ENCODE data around the gene EAF2. TPM values are rescaled to one million over a fixed set of nuclear protein-coding genes. Genes with fewer than 3 reads are reported as not detected.

The EAF2 gene
- total RNA-seq, 1 experiment from 2014 or later: 4.5 TPM

DNA sequence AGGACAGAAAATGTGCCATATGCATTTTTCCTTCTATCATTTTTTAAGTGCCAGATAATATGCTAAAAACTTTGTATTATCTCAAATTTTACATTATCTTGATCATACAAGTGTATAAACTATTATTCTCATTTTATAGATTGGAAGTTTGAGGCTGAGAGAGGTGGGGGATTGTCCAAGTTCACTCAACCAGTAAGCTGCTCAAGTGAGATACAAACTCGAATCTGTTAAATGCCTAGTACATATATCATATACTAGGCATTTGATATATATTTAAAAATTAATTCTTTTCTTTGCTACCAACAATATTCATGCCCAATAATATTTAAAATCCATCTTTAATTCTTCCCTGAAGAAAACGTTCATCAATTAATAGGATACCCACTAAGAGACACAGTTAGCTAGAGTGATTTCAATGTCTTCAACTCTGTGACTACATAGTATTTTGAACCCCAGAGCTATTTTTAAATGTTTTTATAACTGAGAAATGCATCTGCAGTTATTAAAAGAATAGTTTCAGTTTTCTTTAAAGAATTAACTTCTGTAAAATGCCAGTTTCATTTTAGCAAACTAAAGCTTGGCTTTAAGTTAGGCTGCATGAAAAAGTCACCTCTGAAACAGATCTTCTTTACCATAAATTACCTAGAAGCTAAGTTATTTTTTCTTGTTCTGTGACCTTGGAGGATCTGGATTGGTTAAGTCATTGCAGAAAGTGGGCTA lies 40.6 kb upstream of the EAF2 start:
- CTCF ChIA-PET: no interaction called here
- Mint-ChIP-seq H3K36me3 (ENCODE audit: insufficient read depth, unreplicated experiment) (peaks cover 19% of the 10 kb centered on the region), H3K4me1 (ENCODE audit: low read depth, unreplicated experiment) (no peaks in the 10 kb centered on the region), H3K27me3 (ENCODE audit: insufficient read depth, unreplicated experiment) (no peaks in the 10 kb centered on the region), H3K9me3 (ENCODE audit: unreplicated experiment) (no peaks in the 10 kb centered on the region), H3K27ac (ENCODE audit: unreplicated experiment) (no peak overlapping the region), H3K4me3 (ENCODE audit: unreplicated experiment) (no peak overlapping the region)
- TF ChIP-seq, protein P1, sequence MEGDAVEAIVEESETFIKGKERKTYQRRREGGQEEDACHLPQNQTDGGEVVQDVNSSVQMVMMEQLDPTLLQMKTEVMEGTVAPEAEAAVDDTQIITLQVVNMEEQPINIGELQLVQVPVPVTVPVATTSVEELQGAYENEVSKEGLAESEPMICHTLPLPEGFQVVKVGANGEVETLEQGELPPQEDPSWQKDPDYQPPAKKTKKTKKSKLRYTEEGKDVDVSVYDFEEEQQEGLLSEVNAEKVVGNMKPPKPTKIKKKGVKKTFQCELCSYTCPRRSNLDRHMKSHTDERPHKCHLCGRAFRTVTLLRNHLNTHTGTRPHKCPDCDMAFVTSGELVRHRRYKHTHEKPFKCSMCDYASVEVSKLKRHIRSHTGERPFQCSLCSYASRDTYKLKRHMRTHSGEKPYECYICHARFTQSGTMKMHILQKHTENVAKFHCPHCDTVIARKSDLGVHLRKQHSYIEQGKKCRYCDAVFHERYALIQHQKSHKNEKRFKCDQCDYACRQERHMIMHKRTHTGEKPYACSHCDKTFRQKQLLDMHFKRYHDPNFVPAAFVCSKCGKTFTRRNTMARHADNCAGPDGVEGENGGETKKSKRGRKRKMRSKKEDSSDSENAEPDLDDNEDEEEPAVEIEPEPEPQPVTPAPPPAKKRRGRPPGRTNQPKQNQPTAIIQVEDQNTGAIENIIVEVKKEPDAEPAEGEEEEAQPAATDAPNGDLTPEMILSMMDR (IDR thresholded peaks at IDR 0.05; ENCODE audit: insufficient read depth in 1 of 2, low read depth in 1 of 2, low read length in 1 of 2, severe bottlenecking in 1 of 2, unreplicated experiment in 1 of 2): no peak
- Histone ChIP-seq H3K9me3 (no peaks in the 10 kb centered on the region), H3K4me3 (ENCODE audit: low read depth, low read length) (no peak overlapping the region), H3K27me3 (replicated peaks; ENCODE audit: control insufficient read depth, insufficient read depth, low read length) (no peaks in the 10 kb centered on the region), H3K36me3 (ENCODE audit: control insufficient read depth, insufficient read depth, low read length) (peaks cover 1% of the 10 kb centered on the region; the same call in 1 of the 2 replicates), H3K4me1 (no peaks in the 10 kb centered on the region)
- POLR2A ChIA-PET: no interaction called here
- no peak for DNase-seq
- intact Hi-C loops (cut with micrococcal nuclease; ENCODE audit: unreplicated experiment): no loop called here
- no TSS peak for BruUV-seq (replicated peaks)

DNA sequence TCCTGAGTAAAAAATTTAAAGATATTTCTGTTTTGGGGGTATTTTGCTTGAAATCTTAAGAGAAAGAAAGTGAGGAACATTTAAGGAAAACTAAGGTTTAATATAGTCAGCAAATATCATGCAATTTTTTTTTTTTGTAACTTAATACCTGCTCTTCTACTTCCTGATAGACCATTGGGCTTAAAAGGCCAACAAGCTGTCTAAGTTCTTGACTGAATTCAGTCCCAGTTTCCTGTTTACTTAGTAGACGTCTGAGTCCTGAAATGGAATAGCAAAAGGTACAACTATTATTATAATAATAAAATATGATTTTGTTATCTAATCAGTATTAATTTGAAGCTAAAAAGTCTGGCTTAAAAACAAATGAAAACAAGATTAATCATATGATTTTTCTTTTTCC lies 38.0 kb upstream of the EAF2 start:
- Histone ChIP-seq H3K4me3 (ENCODE audit: low read depth, low read length) (no peak overlapping the region), H3K9me3 (no peaks in the 10 kb centered on the region), H3K4me1 (no peaks in the 10 kb centered on the region), H3K27me3 (replicated peaks; ENCODE audit: control insufficient read depth, insufficient read depth, low read length) (no peaks in the 10 kb centered on the region), H3K36me3 (ENCODE audit: control insufficient read depth, insufficient read depth, low read length) (peaks cover 1% of the 10 kb centered on the region; the same call in 1 of the 2 replicates)
- TF ChIP-seq, protein P1 (IDR thresholded peaks at IDR 0.05; ENCODE audit: insufficient read depth in 1 of 2, low read depth in 1 of 2, low read length in 1 of 2, severe bottlenecking in 1 of 2, unreplicated experiment in 1 of 2): no peak
- H3K4me3 Mint-ChIP-seq (ENCODE audit: unreplicated experiment): no peak overlapping the region
- no peaks in the 10 kb centered on the region for H3K4me1 Mint-ChIP-seq (ENCODE audit: low read depth, unreplicated experiment)
- no TSS peak for BruUV-seq (replicated peaks)
- peaks cover 11% of the 10 kb centered on the region for H3K36me3 Mint-ChIP-seq (ENCODE audit: insufficient read depth, unreplicated experiment)
- no peaks in the 10 kb centered on the region for H3K9me3 Mint-ChIP-seq (ENCODE audit: unreplicated experiment)
- intact Hi-C loops (cut with micrococcal nuclease; ENCODE audit: unreplicated experiment): no loop called here
- POLR2A ChIA-PET: no interaction called here
- no peaks in the 10 kb centered on the region for H3K27me3 Mint-ChIP-seq (ENCODE audit: insufficient read depth, unreplicated experiment)
- DNase-seq: no peak
- no peak overlapping the region for H3K27ac Mint-ChIP-seq (ENCODE audit: unreplicated experiment)
- CTCF ChIA-PET: no interaction called here

DNA sequence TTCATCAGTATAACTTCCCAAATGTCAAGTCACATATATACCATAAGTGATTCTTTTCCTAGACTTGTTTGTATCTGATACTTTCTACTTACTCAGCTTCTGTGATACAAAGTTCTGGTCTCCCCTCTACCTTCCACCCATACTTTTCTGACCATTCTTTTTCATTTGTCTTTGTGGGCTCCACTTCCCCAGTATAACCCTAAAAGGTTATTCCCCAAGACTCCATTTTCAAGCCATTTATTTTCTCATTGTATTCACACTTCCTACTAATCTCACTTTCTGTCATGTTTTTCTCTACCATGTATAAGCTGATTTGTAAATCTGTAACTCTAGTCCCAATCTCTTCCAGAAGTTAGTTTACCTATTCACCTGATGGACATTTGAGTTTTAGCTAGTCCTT lies 34.1 kb upstream of the EAF2 start:
- no TSS peak for BruUV-seq (replicated peaks)
- Mint-ChIP-seq H3K4me1 (ENCODE audit: low read depth, unreplicated experiment) (peaks cover 16% of the 10 kb centered on the region), H3K9me3 (ENCODE audit: unreplicated experiment) (no peaks in the 10 kb centered on the region), H3K4me3 (ENCODE audit: unreplicated experiment) (no peak overlapping the region), H3K27me3 (ENCODE audit: insufficient read depth, unreplicated experiment) (no peaks in the 10 kb centered on the region), H3K36me3 (ENCODE audit: insufficient read depth, unreplicated experiment) (peaks cover 15% of the 10 kb centered on the region), H3K27ac (ENCODE audit: unreplicated experiment) (no peak overlapping the region)
- Histone ChIP-seq H3K9me3 (no peaks in the 10 kb centered on the region), H3K4me3 (ENCODE audit: low read depth, low read length) (no peak overlapping the region), H3K36me3 (ENCODE audit: control insufficient read depth, insufficient read depth, low read length) (peaks cover 1% of the 10 kb centered on the region; the same call in 1 of the 2 replicates), H3K4me1 (peaks cover 12% of the 10 kb centered on the region), H3K27me3 (replicated peaks; ENCODE audit: control insufficient read depth, insufficient read depth, low read length) (no peaks in the 10 kb centered on the region)
- ChIA-PET POLR2A (no interaction called here), CTCF (interaction anchor here (0.5 kb wide), 1 partner anchor 593 kb away, joined by 6 read pairs; no protein-coding TSS in a partner anchor)
- no peak for DNase-seq
- intact Hi-C loops (cut with micrococcal nuclease; ENCODE audit: unreplicated experiment): no loop called here
- TF ChIP-seq, protein P1 (IDR thresholded peaks at IDR 0.05; ENCODE audit: insufficient read depth in 1 of 2, low read depth in 1 of 2, low read length in 1 of 2, severe bottlenecking in 1 of 2, unreplicated experiment in 1 of 2): no peak

Measured in Caco-2 (cell line).